HG03196 (cell line): Measurements from ENCODE around the gene KIAA1671.

Experiments used
- ATAC-seq: cut with Tn5 transposase; IDR thresholded peaks from one replicate; pipeline ENCODE4 v1.9.1; 2021; ENCODE audit not compliant: unreplicated experiment

The KIAA1671 gene

GRCh38 chr22:25111579-25112517 is 159.3 kb downstream of the KIAA1671 start:
- no peak for ATAC-seq

GRCh38 chr22:25112538-25113253 is 160.2 kb downstream of the KIAA1671 start:
- no peak for ATAC-seq

- no peak for ATAC-seq
Measured at GRCh38 chr22:25113316-25113721, 160.8 kb downstream of the KIAA1671 start.

- no peak for ATAC-seq
Measured at GRCh38 chr22:25114369-25115362, 162.2 kb downstream of the KIAA1671 start.

- ATAC-seq, result no peak
Measured at GRCh38 chr22:25119609-25120008, 167.1 kb downstream of the KIAA1671 start.

GRCh38 chr22:25120093-25120561 is 167.6 kb downstream of the KIAA1671 start:
- no peak for ATAC-seq

GRCh38 chr22:25120761-25121212 is 168.3 kb downstream of the KIAA1671 start:
- ATAC-seq, result no peak

GRCh38 chr22:25122136-25122764 is 169.7 kb downstream of the KIAA1671 start:
- no peak for ATAC-seq

GRCh38 chr22:25123677-25124076 is 171.2 kb downstream of the KIAA1671 start:
- ATAC-seq, result no peak

GRCh38 chr22:25125693-25126357 is 173.3 kb downstream of the KIAA1671 start:
- no peak for ATAC-seq

GRCh38 chr22:25126510-25126909 is 174.0 kb downstream of the KIAA1671 start:
- no peak for ATAC-seq

GRCh38 chr22:25127318-25127717 is 174.8 kb downstream of the KIAA1671 start:
- no peak for ATAC-seq

- ATAC-seq, result no peak
Measured at GRCh38 chr22:25130462-25130861, 177.9 kb downstream of the KIAA1671 start.

- no peak for ATAC-seq
Measured at GRCh38 chr22:25131198-25131887, 178.8 kb downstream of the KIAA1671 start.

GRCh38 chr22:25134028-25134427 is 181.5 kb downstream of the KIAA1671 start:
- ATAC-seq, result no peak

GRCh38 chr22:25134451-25134850 is 181.9 kb downstream of the KIAA1671 start:
- ATAC-seq, result no peak

GRCh38 chr22:25136953-25137576 is 184.5 kb downstream of the KIAA1671 start:
- ATAC-seq, result no peak
